Suprapubic skin (tissue), 4 donors: ENCODE data around the gene NAA38. TPM values are rescaled to one million over a fixed set of nuclear protein-coding genes. Genes with fewer than 3 reads are reported as not detected.

Source experiments
- DNase-seq, 2 donors: peaks; one replicate each; pipeline ENCODE4 v3.0.0-alpha.2; 2019; ENCODE audit warnings: low spot score in 2 of 2
- H3K27ac ChIP-seq: fragments of 200-600 bp; sonication (generic); one replicate; pipeline ENCODE4 v1.5.1; 2019
- H3K27me3 ChIP-seq: fragments of 200-600 bp; sonication (generic); one replicate; pipeline ENCODE4 v1.5.1; 2019
- H3K36me3 ChIP-seq: fragments of 200-600 bp; sonication (generic); one replicate; pipeline ENCODE4 v1.5.1; 2019
- H3K4me1 ChIP-seq: fragments of 200-600 bp; sonication (generic); one replicate; pipeline ENCODE4 v1.5.1; 2019
- H3K4me3 ChIP-seq: fragments of 200-600 bp; sonication (generic); one replicate; pipeline ENCODE4 v1.5.1; 2019; ENCODE audit warnings: mild to moderate bottlenecking
- H3K9me3 ChIP-seq: fragments of 200-600 bp; sonication (generic); one replicate; pipeline ENCODE4 v1.5.1; 2019
- CTCF ChIP-seq, 2 donors: fragments of 200-600 bp in 1 of 2; fragments of 450-650 bp in 1 of 2; sonication (generic) in 1 of 2; IDR thresholded peaks; one replicate each; pipeline ENCODE4 v1.5.1; 2016 to 2019; ENCODE audit warnings: antibody characterized with exemption in 2 of 2, mild to moderate bottlenecking in 1 of 2, moderate library complexity in 1 of 2
- EP300 ChIP-seq: sonication (generic); formaldehyde crosslinking; IDR thresholded peaks from one replicate; pipeline ENCODE4 v1.6.1; 2017; ENCODE audit warnings: antibody characterized with exemption
- POLR2A ChIP-seq, 2 donors: fragments of 450-650 bp; IDR thresholded peaks; one replicate each; pipeline ENCODE4 v1.6.1; 2017; ENCODE audit warnings: antibody characterized with exemption in 2 of 2, mild to moderate bottlenecking in 2 of 2, moderate library complexity in 2 of 2
- POLR2AphosphoS5 ChIP-seq, 3 donors: sonication (generic); formaldehyde crosslinking; IDR thresholded peaks; one replicate each; pipeline ENCODE4 v1.6.1; 2017; ENCODE audit warnings: antibody characterized with exemption in 3 of 3
- WGBS: methylation state at CpG from one replicate; pipeline ENCODE4 v1.1.5; 2018; 5-methylcytosine and 5-hydroxymethylcytosine counted together
- total RNA-seq, 4 donors: library from RNA; depleted of rRNA; stranded (reverse); fragments of >200 nt; gene quantifications; one replicate each; pipeline ENCODE4 v1.1.0, GENCODE V29; 2016

Gene NAA38
- total RNA-seq, 4 donors from 2014 or later: 46.2 to 90.6 (median 47.6) TPM

- Histone ChIP-seq H3K27me3 (no peaks in the 10 kb centered on the region), H3K4me3 (peak overlapping the region; percentile 65), H3K9me3 (no peaks in the 10 kb centered on the region), H3K36me3 (no peaks in the 10 kb centered on the region), H3K4me1 (peaks cover 32% of the 10 kb centered on the region), H3K27ac (peak overlapping the region; percentile 98)
- DNase-seq: peak in 1 of 2 donors; percentile 64
- TF ChIP-seq POLR2A (IDR thresholded peaks at IDR 0.05) (no peak), EP300 (no peak), POLR2AphosphoS5 (IDR thresholded peaks at IDR 0.05) (no peak), CTCF (IDR thresholded peaks at IDR 0.05) (no peak)
- 33% methylated on average over 19 of the region's 19 CpGs for WGBS
These were observed 24.2 kb downstream of the NAA38 start for GRCh38 chr17:7833011-7833794.

- H3K27me3 ChIP-seq: peaks cover 3% of the 10 kb centered on the region
- no peaks in the 10 kb centered on the region for H3K9me3 ChIP-seq
- no peak for DNase-seq
- no peaks in the 10 kb centered on the region for H3K36me3 ChIP-seq
- peaks cover 25% of the 10 kb centered on the region for H3K4me1 ChIP-seq
- TF ChIP-seq POLR2A (IDR thresholded peaks at IDR 0.05) (no peak), EP300 (no peak), POLR2AphosphoS5 (IDR thresholded peaks at IDR 0.05) (no peak)
- H3K4me3 ChIP-seq: no peak overlapping the region
- no peak overlapping the region for H3K27ac ChIP-seq
- 93% methylated on average over 10 of the region's 10 CpGs for WGBS
These were observed 24.9 kb downstream of the NAA38 start for GRCh38 chr17:7832431-7832830.

DNA sequence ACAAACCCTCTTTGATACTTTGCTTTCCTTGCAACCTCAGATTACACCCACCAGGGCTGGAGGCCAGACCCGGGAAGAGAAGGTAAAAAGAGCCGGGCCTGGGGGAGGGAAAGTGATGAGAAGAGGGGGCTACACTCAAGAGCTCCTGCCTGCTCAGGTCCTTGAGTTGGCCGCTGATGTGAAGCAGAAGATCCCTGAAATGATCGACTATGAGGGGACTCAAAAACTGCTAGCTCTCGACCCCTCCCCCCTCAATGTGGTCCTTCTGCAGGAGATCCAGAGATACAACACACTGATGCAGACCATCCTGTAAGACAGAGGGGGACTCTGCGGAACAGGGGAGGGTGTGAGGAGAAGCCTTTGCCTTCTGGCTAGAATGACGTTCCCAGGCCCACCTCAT is 26.1 kb downstream of the NAA38 start:
- Histone ChIP-seq H3K9me3 (no peaks in the 10 kb centered on the region), H3K36me3 (no peaks in the 10 kb centered on the region), H3K4me3 (no peak overlapping the region), H3K4me1 (peaks cover 13% of the 10 kb centered on the region), H3K27ac (no peak overlapping the region), H3K27me3 (peaks cover 3% of the 10 kb centered on the region)
- TF ChIP-seq POLR2A (IDR thresholded peaks at IDR 0.05): no peak
- TF ChIP-seq POLR2AphosphoS5 (IDR thresholded peaks at IDR 0.05): no peak
- no peak for TF ChIP-seq EP300
- TF ChIP-seq CTCF (IDR thresholded peaks at IDR 0.05): no peak
- DNase-seq: no peak
- WGBS: 76% methylated on average over 7 of the region's 7 CpGs

DNA sequence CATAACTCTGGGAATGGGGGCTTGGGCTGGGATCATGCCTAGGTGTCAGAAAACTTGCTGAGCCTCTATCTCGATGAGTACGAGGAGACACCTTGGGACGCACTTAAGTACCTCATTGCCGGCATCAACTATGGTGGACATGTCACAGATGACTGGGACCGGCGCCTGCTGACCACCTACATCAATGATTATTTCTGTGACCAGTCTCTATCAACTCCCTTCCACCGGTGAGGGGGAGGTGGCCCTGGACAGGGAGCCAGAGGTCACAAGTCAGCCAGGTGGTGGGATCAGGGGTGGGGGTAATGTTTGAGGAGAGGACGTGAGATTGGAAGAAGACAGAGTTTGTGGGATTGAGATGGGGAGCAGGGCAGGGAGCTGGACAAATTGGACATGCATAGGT is 26.7 kb downstream of the NAA38 start:
- no peaks in the 10 kb centered on the region for H3K9me3 ChIP-seq
- H3K27ac ChIP-seq: no peak overlapping the region
- H3K4me3 ChIP-seq: no peak overlapping the region
- no peak for DNase-seq
- peaks cover 3% of the 10 kb centered on the region for H3K27me3 ChIP-seq
- TF ChIP-seq EP300 (no peak), CTCF (IDR thresholded peaks at IDR 0.05) (no peak), POLR2A (IDR thresholded peaks at IDR 0.05) (no peak), POLR2AphosphoS5 (IDR thresholded peaks at IDR 0.05) (no peak)
- H3K36me3 ChIP-seq: no peaks in the 10 kb centered on the region
- peaks cover 12% of the 10 kb centered on the region for H3K4me1 ChIP-seq
- 91% methylated on average over 8 of the region's 8 CpGs for WGBS

GRCh38 chr17:7825206-7825990 is 32.0 kb downstream of the NAA38 start:
- no peak for DNase-seq
- Histone ChIP-seq H3K27me3 (peaks cover 3% of the 10 kb centered on the region), H3K36me3 (no peaks in the 10 kb centered on the region), H3K27ac (no peak overlapping the region), H3K4me3 (no peak overlapping the region), H3K4me1 (peaks cover 7% of the 10 kb centered on the region), H3K9me3 (no peaks in the 10 kb centered on the region)
- TF ChIP-seq POLR2AphosphoS5 (IDR thresholded peaks at IDR 0.05) (no peak), POLR2A (IDR thresholded peaks at IDR 0.05) (no peak), EP300 (no peak), CTCF (IDR thresholded peaks at IDR 0.05) (no peak)
- 27% methylated on average over 12 of the region's 12 CpGs for WGBS
